HG03521 (cell line): ENCODE results near the gene ARHGAP8.
"Not testable (repeated sequence)": the region's sequence is repeated elsewhere in the genome, so short reads cannot be mapped to it uniquely, and the experiment has no call there.

ENCODE experiments used
- ATAC-seq: cut with Tn5 transposase; IDR thresholded peaks from one replicate; pipeline ENCODE4 v1.9.1; 2021; ENCODE audit warnings: mild to moderate bottlenecking, moderate library complexity; ENCODE audit not compliant: unreplicated experiment

Gene ARHGAP8

GRCh38 chr22:44799946-44800634 lies 47.7 kb downstream of the ARHGAP8 start:
- not testable (repeated sequence) for ATAC-seq

GRCh38 chr22:44801476-44801875 lies 49.1 kb downstream of the ARHGAP8 start:
- no peak for ATAC-seq

GRCh38 chr22:44802071-44802700 lies 49.8 kb downstream of the ARHGAP8 start:
- ATAC-seq: no peak

GRCh38 chr22:44802956-44803355 lies 50.6 kb downstream of the ARHGAP8 start:
- no peak for ATAC-seq

- ATAC-seq: no peak
Observed at GRCh38 chr22:44804327-44804726, 52.0 kb downstream of the ARHGAP8 start.

- ATAC-seq: no peak
Observed at GRCh38 chr22:44805711-44806110, 53.3 kb downstream of the ARHGAP8 start.

- ATAC-seq: no peak
Observed at GRCh38 chr22:44807232-44807631, 54.9 kb downstream of the ARHGAP8 start.

- ATAC-seq: no peak
Observed at GRCh38 chr22:44807915-44808690, 55.7 kb downstream of the ARHGAP8 start.

- ATAC-seq: no peak
Observed at GRCh38 chr22:44809456-44809855, 57.1 kb downstream of the ARHGAP8 start.

- no peak for ATAC-seq
Observed at GRCh38 chr22:44811141-44811540, 58.8 kb downstream of the ARHGAP8 start.

- ATAC-seq: no peak
Observed at GRCh38 chr22:44813416-44813815, 61.0 kb downstream of the ARHGAP8 start.

- ATAC-seq: no peak
Observed at GRCh38 chr22:44814266-44815098, 62.1 kb downstream of the ARHGAP8 start.

GRCh38 chr22:44815099-44816070 lies 63.0 kb downstream of the ARHGAP8 start:
- ATAC-seq: no peak

GRCh38 chr22:44816141-44816540 lies 63.8 kb downstream of the ARHGAP8 start:
- no peak for ATAC-seq

- no peak for ATAC-seq
Observed at GRCh38 chr22:44818727-44819126, 66.4 kb downstream of the ARHGAP8 start.

GRCh38 chr22:44819966-44820631 lies 67.7 kb downstream of the ARHGAP8 start:
- no peak for ATAC-seq

- no peak for ATAC-seq
Observed at GRCh38 chr22:44821741-44822475, 69.5 kb downstream of the ARHGAP8 start.

- ATAC-seq: no peak
Observed at GRCh38 chr22:44822534-44822933, 70.2 kb downstream of the ARHGAP8 start.

- no peak for ATAC-seq
Observed at GRCh38 chr22:44823396-44823795, 71.0 kb downstream of the ARHGAP8 start.
